ENCODE data around the gene UNC80.
"Not testable (repeated sequence)": the region's sequence is repeated elsewhere in the genome, so short reads cannot be mapped to it uniquely, and the experiment has no call there.

UNC80 gene

GRCh38 chr2:209771474-209772289 lies at the start of gene UNC80:
Gene UNC80, plus strand, starts transcription at chr2:209771832. Its CDS starts 241 bp downstream, at chr2:209772073.
- peak; percentile 95 for DNase-seq (ENCODE audit: low read depth, low spot score)

GRCh38 chr2:209726311-209726710 lies 45.3 kb upstream of the UNC80 start:
- DNase-seq (ENCODE audit: low read depth, low spot score) = no peak

- no peak for DNase-seq (ENCODE audit: low read depth, low spot score)
Observed at GRCh38 chr2:209727077-209727476, 44.6 kb upstream of the UNC80 start.

- peak; percentile 48 for DNase-seq (ENCODE audit: low read depth, low spot score)
Observed at GRCh38 chr2:209734805-209735204, 36.8 kb upstream of the UNC80 start.

- no peak for DNase-seq (ENCODE audit: low read depth, low spot score)
Observed at GRCh38 chr2:209741953-209742352, 29.7 kb upstream of the UNC80 start.

- DNase-seq (ENCODE audit: low read depth, low spot score) = no peak
Observed at GRCh38 chr2:209753020-209753419, 18.6 kb upstream of the UNC80 start.

GRCh38 chr2:209757163-209757562 lies 14.5 kb upstream of the UNC80 start:
- no peak for DNase-seq (ENCODE audit: low read depth, low spot score)

GRCh38 chr2:209761566-209761965 lies 10.1 kb upstream of the UNC80 start:
- DNase-seq (ENCODE audit: low read depth, low spot score) = no peak

GRCh38 chr2:209762563-209762962 lies 9.1 kb upstream of the UNC80 start:
- DNase-seq (ENCODE audit: low read depth, low spot score) = no peak

- no peak for DNase-seq (ENCODE audit: low read depth, low spot score)
Observed at GRCh38 chr2:209763106-209763505, 8.5 kb upstream of the UNC80 start.

- no peak for DNase-seq (ENCODE audit: low read depth, low spot score)
Observed at GRCh38 chr2:209766613-209767012, 5.0 kb upstream of the UNC80 start.

- DNase-seq (ENCODE audit: low read depth, low spot score) = no peak
Observed at GRCh38 chr2:209767316-209767715, 4.3 kb upstream of the UNC80 start.

- DNase-seq (ENCODE audit: low read depth, low spot score) = no peak
Observed at GRCh38 chr2:209768557-209768956, 3.1 kb upstream of the UNC80 start.

GRCh38 chr2:209772290-209772685 lies 656 bp downstream of the UNC80 start:
- DNase-seq (ENCODE audit: low read depth, low spot score) = no peak

GRCh38 chr2:209773377-209773776 lies 1.7 kb downstream of the UNC80 start:
- DNase-seq (ENCODE audit: low read depth, low spot score) = no peak

GRCh38 chr2:209787416-209787815 lies 15.8 kb downstream of the UNC80 start:
- peak; percentile 44 for DNase-seq (ENCODE audit: low read depth, low spot score)

- no peak for DNase-seq (ENCODE audit: low read depth, low spot score)
Observed at GRCh38 chr2:209788925-209789324, 17.3 kb downstream of the UNC80 start.

GRCh38 chr2:209790066-209790728 lies 18.6 kb downstream of the UNC80 start:
- DNase-seq (ENCODE audit: low read depth, low spot score) = no peak

- DNase-seq (ENCODE audit: low read depth, low spot score) = no peak
Observed at GRCh38 chr2:209791151-209791550, 19.5 kb downstream of the UNC80 start.

GRCh38 chr2:209795425-209795824 lies 23.8 kb downstream of the UNC80 start:
- not testable (repeated sequence) for DNase-seq (ENCODE audit: low read depth, low spot score)

GRCh38 chr2:209805351-209805750 lies 33.7 kb downstream of the UNC80 start:
- DNase-seq (ENCODE audit: low read depth, low spot score) = no peak

GRCh38 chr2:209806318-209806717 lies 34.7 kb downstream of the UNC80 start:
- peak; percentile 10 for DNase-seq (ENCODE audit: low read depth, low spot score)

- DNase-seq (ENCODE audit: low read depth, low spot score) = no peak
Observed at GRCh38 chr2:209808521-209808920, 36.9 kb downstream of the UNC80 start.

Data from astrocyte of the hippocampus (primary cell).